H1 (cell line): ENCODE data around the gene INTS7. TPM values are rescaled to one million over a fixed set of nuclear protein-coding genes. Genes with fewer than 3 reads are reported as not detected.

Source experiments
- CTCF ChIA-PET: fragments of 300-600 bp; sonication (Branson Sonifier 250); formaldehyde crosslinking; loops from one replicate; lab custom pipeline; 2021; ENCODE audit not compliant: partially characterized antibody; lab: Charles Lee
- POLR2A ChIA-PET: fragments of 300-600 bp; sonication (Branson Sonifier 250); formaldehyde crosslinking; loops from one replicate; lab custom pipeline; 2021; ENCODE audit warnings: inconsistent platforms; ENCODE audit not compliant: partially characterized antibody; lab: Charles Lee
- DNase-seq, 2 experiments: peaks; one replicate each; pipeline versions ENCODE4 v3.0.0 to v3.0.0-alpha.2; 2010 to 2022; ENCODE audit warnings: low spot score in 2 of 2, low read depth in 1 of 2, mixed read lengths in 1 of 2
- FAIRE-seq: peaks from 2 replicates; lab custom pipeline; 2011; peaks lifted over from hg19 to GRCh38; lab: Jason Lieb, UNC
- H2AFZ ChIP-seq: 2 replicates; pipeline ENCODE4 v1.8.1; 2012; ENCODE audit warnings: low read length, inconsistent platforms
- H2AK5ac ChIP-seq: 2 replicates; pipeline ENCODE4 v1.6.1; 2013; ENCODE audit warnings: low read depth, low read length
- H2BK120ac ChIP-seq: replicated peaks from 2 replicates; pipeline ENCODE3; 2013; ENCODE audit warnings: low read depth, low read length, inconsistent platforms
- H2BK12ac ChIP-seq: 2 replicates; pipeline ENCODE4 v1.6.1; 2013; ENCODE audit warnings: low read depth, low read length
- H2BK15ac ChIP-seq: 2 replicates; pipeline ENCODE4 v1.6.1; 2013; ENCODE audit warnings: low read length
- H2BK20ac ChIP-seq: 2 replicates; pipeline ENCODE4 v1.6.1; 2013; ENCODE audit warnings: low read length
- H2BK5ac ChIP-seq: 2 replicates; pipeline ENCODE4 v1.6.1; 2013; ENCODE audit warnings: low read depth, low read length
- H3K14ac ChIP-seq: 2 replicates; pipeline ENCODE4 v1.6.1; 2013; ENCODE audit warnings: inconsistent platforms; ENCODE audit not compliant: insufficient read length
- H3K18ac ChIP-seq: 2 replicates; pipeline ENCODE4 v1.6.1; 2013; ENCODE audit warnings: low read length; ENCODE audit errors: extremely low read depth
- H3K23ac ChIP-seq: 2 replicates; pipeline ENCODE4 v1.6.1; 2013; ENCODE audit warnings: inconsistent platforms; ENCODE audit not compliant: insufficient read length
- H3K23me2 ChIP-seq: 2 replicates; pipeline ENCODE4 v1.6.1; 2013; ENCODE audit warnings: low read depth, low read length
- H3K27ac ChIP-seq: 2 replicates; pipeline ENCODE4 v1.6.1; 2011; ENCODE audit warnings: low read depth, low read length, inconsistent platforms
- H3K27me3 ChIP-seq, 4 experiments: replicated peaks in 1 of 4; 1 replicate in 1 of 4; 2 replicates in 3 of 4; pipeline versions ENCODE4 v1.6.1 to v1.8.1; 2011 to 2013; ENCODE audit warnings: low read length in 3 of 4, mild to moderate bottlenecking in 3 of 4, inconsistent platforms in 2 of 4, mixed read lengths in 2 of 4, moderate library complexity in 1 of 4; ENCODE audit not compliant: control insufficient read depth in 3 of 4, insufficient read depth in 3 of 4; ENCODE audit errors: extremely low read depth in 1 of 4
- H3K36me3 ChIP-seq, 4 experiments: 2 replicates each; pipeline versions ENCODE4 v1.6.1 to v1.8.1; 2011 to 2013; ENCODE audit warnings: mild to moderate bottlenecking in 4 of 4, low read length in 3 of 4, moderate library complexity in 2 of 4, control low read depth in 1 of 4, inconsistent platforms in 1 of 4; ENCODE audit not compliant: insufficient read depth in 4 of 4, control insufficient read depth in 2 of 4
- H3K4ac ChIP-seq: replicated peaks from 2 replicates; pipeline ENCODE3; 2013; ENCODE audit warnings: low read length, low read depth, mixed read lengths, inconsistent platforms; ENCODE audit not compliant: insufficient read length
- H3K4me1 ChIP-seq, 4 experiments: replicated peaks in 1 of 4; 1 replicate in 1 of 4; 2 replicates in 3 of 4; pipeline versions ENCODE4 v1.6.1 to v1.8.1; 2011 to 2013; ENCODE audit warnings: low read length in 3 of 4, inconsistent platforms in 2 of 4, mixed read lengths in 1 of 4; ENCODE audit not compliant: insufficient read depth in 4 of 4, control insufficient read depth in 3 of 4
- H3K4me2 ChIP-seq, 2 experiments: 2 replicates each; pipeline versions ENCODE4 v1.6.1 to v1.8.1; 2011 to 2013; ENCODE audit warnings: low read depth in 2 of 2, low read length in 2 of 2, control low read depth in 1 of 2, inconsistent platforms in 1 of 2, mild to moderate bottlenecking in 1 of 2; ENCODE audit not compliant: insufficient read depth in 1 of 2
- H3K4me3 ChIP-seq, 4 experiments: fragments of 200-600, 300-600 bp in 1 of 4; sonication (generic), shearing (Covaris generic), sonication (Bioruptor Twin) in 1 of 4; 2 replicates each; pipeline versions ENCODE4 v1.5.1 to v1.8.1; 2011 to 2016; ENCODE audit warnings: low read length in 4 of 4, low read depth in 3 of 4, control low read depth in 2 of 4, inconsistent platforms in 2 of 4, mild to moderate bottlenecking in 2 of 4, mixed read lengths in 1 of 4, moderate library complexity in 1 of 4; ENCODE audit not compliant: insufficient read depth in 2 of 4; ENCODE audit errors: extremely low read depth in 1 of 4
- H3K56ac ChIP-seq: replicated peaks from 2 replicates; pipeline ENCODE3; 2013; ENCODE audit warnings: low read depth, mild to moderate bottlenecking, mixed read lengths, low read length, inconsistent platforms; ENCODE audit not compliant: insufficient read length
- H3K79me1 ChIP-seq: 2 replicates; pipeline ENCODE4 v1.6.1; 2013; ENCODE audit warnings: low read depth, low read length, control low read depth
- H3K79me2 ChIP-seq, 2 experiments: 2 replicates each; pipeline versions ENCODE4 v1.6.1 to v1.8.1; 2012 to 2013; ENCODE audit warnings: low read length in 2 of 2, mild to moderate bottlenecking in 2 of 2, inconsistent platforms in 1 of 2; ENCODE audit not compliant: insufficient read depth in 2 of 2, control insufficient read depth in 1 of 2
- H3K9ac ChIP-seq, 4 experiments: replicated peaks in 1 of 4; 1 replicate in 1 of 4; 2 replicates in 3 of 4; pipeline versions ENCODE4 v1.6.1 to v1.8.1; 2011 to 2013; ENCODE audit warnings: low read depth in 3 of 4, low read length in 3 of 4, control low read depth in 2 of 4, mild to moderate bottlenecking in 2 of 4, moderate library complexity in 2 of 4, inconsistent platforms in 1 of 4; ENCODE audit errors: extremely low read depth in 1 of 4
- H3K9me3 ChIP-seq, 2 experiments: 2 replicates each; pipeline versions ENCODE4 v1.6.1 to v1.8.1; 2012 to 2013; ENCODE audit warnings: mild to moderate bottlenecking in 2 of 2, moderate library complexity in 2 of 2, control low read depth in 1 of 2, inconsistent platforms in 1 of 2, low read depth in 1 of 2, low read length in 1 of 2, mixed read lengths in 1 of 2; ENCODE audit not compliant: insufficient read depth in 2 of 2
- H4K20me1 ChIP-seq, 2 experiments: replicated peaks in 1 of 2; 2 replicates each; pipeline versions ENCODE3 to v1.8.1; 2011 to 2013; ENCODE audit warnings: inconsistent platforms in 2 of 2, low read length in 2 of 2, mild to moderate bottlenecking in 1 of 2; ENCODE audit not compliant: insufficient read depth in 2 of 2, control insufficient read depth in 1 of 2
- H4K5ac ChIP-seq: 2 replicates; pipeline ENCODE4 v1.6.1; 2013; ENCODE audit warnings: low read length, low read depth, mixed read lengths, inconsistent platforms; ENCODE audit not compliant: insufficient read length
- H4K8ac ChIP-seq: 2 replicates; pipeline ENCODE4 v1.8.0; 2013; ENCODE audit warnings: mild to moderate bottlenecking, moderate library complexity, low read length, inconsistent platforms; ENCODE audit not compliant: insufficient read depth; ENCODE audit errors: extremely low read depth
- H4K91ac ChIP-seq: replicated peaks from 2 replicates; pipeline ENCODE3; 2013; ENCODE audit warnings: low read length, mixed read lengths, inconsistent platforms; ENCODE audit not compliant: insufficient read length
- BCL11A ChIP-seq, 2 experiments: IDR thresholded peaks; one replicate each; pipeline ENCODE4 v1.6.1; 2011; ENCODE audit warnings: low read depth in 2 of 2, low read length in 2 of 2, mild to moderate bottlenecking in 2 of 2
- CBX8 ChIP-seq: fragments of 300-800, 300-1000 bp; sonication (generic); IDR thresholded peaks from 2 replicates; pipeline ENCODE4 v1.7.1; 2016; ENCODE audit warnings: low read depth, low read length, borderline replicate concordance
- CHD2 ChIP-seq: IDR thresholded peaks from 2 replicates; pipeline ENCODE4 v1.6.1; 2012; ENCODE audit warnings: low read length, improper control_type of control experiment
- E2F6 ChIP-seq: IDR thresholded peaks from 2 replicates; pipeline ENCODE4 v1.6.1; 2012; ENCODE audit warnings: inconsistent platforms
- NANOG ChIP-seq: IDR thresholded peaks from 2 replicates; pipeline ENCODE4 v1.6.1; 2011; ENCODE audit warnings: low read length, low read depth, mild to moderate bottlenecking, inconsistent platforms; ENCODE audit not compliant: insufficient read depth, poor library complexity, severe bottlenecking
- RAD21 ChIP-seq, 2 experiments: IDR thresholded peaks in 1 of 2; conservative IDR thresholded peaks in 1 of 2; 2 replicates each; pipeline ENCODE4 v1.6.1; 2011; ENCODE audit warnings: low read depth in 2 of 2, low read length in 2 of 2, improper control_type of control experiment in 1 of 2, inconsistent platforms in 1 of 2, mild to moderate bottlenecking in 1 of 2, moderate library complexity in 1 of 2
- SAP30 ChIP-seq: fragments of 300-600 bp; sonication (generic); IDR thresholded peaks from 2 replicates; pipeline ENCODE4 v1.7.1; 2012; ENCODE audit warnings: low read length, moderate library complexity, mild to moderate bottlenecking, inconsistent platforms; ENCODE audit not compliant: insufficient read depth, insufficient replicate concordance
- SIRT6 ChIP-seq: IDR thresholded peaks from one replicate; pipeline ENCODE4 v1.7.1; 2012; ENCODE audit warnings: low read length, inconsistent platforms
- SIX5 ChIP-seq: IDR thresholded peaks from 2 replicates; pipeline ENCODE4 v1.6.1; 2011; ENCODE audit warnings: mild to moderate bottlenecking, low read depth, low read length
- TEAD4 ChIP-seq: IDR thresholded peaks from 2 replicates; pipeline ENCODE4 v1.6.1; 2012; ENCODE audit warnings: low read depth, low read length, inconsistent platforms, mixed read lengths
- USF2 ChIP-seq: IDR thresholded peaks from 2 replicates; pipeline ENCODE4 v1.6.1; 2011; ENCODE audit warnings: low read length, improper control_type of control experiment
- ZNF274 ChIP-seq: IDR thresholded peaks from 2 replicates; pipeline ENCODE4 v1.7.0; 2012; ENCODE audit warnings: low read length, borderline replicate concordance; ENCODE audit errors: extremely low read depth
- whole genome bisulfite sequencing, 2 experiments: shearing (Covaris generic) in 1 of 2; methylation state at CpG; one replicate each; pipeline versions ENCODE4 v1.1.6 to v1.1.7; 2013 to 2015; ENCODE audit warnings: low lambda C conversion rate in 2 of 2, mixed read lengths in 2 of 2, inconsistent platforms in 1 of 2, low coverage in 1 of 2, missing lambda C conversion rate in 1 of 2; ENCODE audit not compliant: insufficient replicate concordance in 2 of 2, insufficient coverage in 1 of 2, insufficient read length in 1 of 2; ENCODE audit errors: extremely low coverage in 1 of 2, missing lambda C conversion rate in 1 of 2; 5-methylcytosine and 5-hydroxymethylcytosine counted together
- polyA plus RNA-seq, 7 experiments: library from polyadenylated mRNA; depleted of rRNA in 3 of 7; stranded (reverse) in 5 of 7; unstranded in 2 of 7; fragments of >200 nt in 5 of 7; fragments of 200-250 nt in 2 of 7; gene quantifications; 1 replicate in 5 of 7; 2 replicates in 1 of 7; 4 replicates in 1 of 7; pipeline versions ENCODE4 v1.2.1 to v1.2.3, GENCODE V29; 2011 to 2013; ENCODE audit warnings: missing spikeins in 2 of 7, mixed read lengths in 2 of 7
- total RNA-seq: library from RNA; stranded (reverse); fragmentation: NEBNext Ultra II Directional; extraction: Animal tissue kit (Norgen Biotek cat#: 25700); gene quantifications from 2 replicates; pipeline ENCODE4 v1.2.1, GENCODE V29; 2021

Gene INTS7
- total and polyA plus RNA-seq, 2 of the 8 experiments (the other 6 are each of a cell fraction or from before 2014, with no cell fraction given): 15.2 to 22.4 TPM

GRCh38 chr1:211901945-211902344 lies 133.4 kb downstream of the INTS7 start:
- H3K9me3 ChIP-seq: peaks cover 12 to 15% of the 10 kb centered on the region in 2 experiments
- WGBS, 2 experiments: 92% methylated on average over 2 of the region's 2 CpGs; no CpG with 5 or more reads in 1 of the 2 experiments
- no peak overlapping the region for H4K8ac ChIP-seq
- DNase-seq (no peak), FAIRE-seq (no peak)
- no peak overlapping the region for H3K9ac ChIP-seq
- H3K27me3 ChIP-seq: no peaks in the 10 kb centered on the region
- no peaks in the 10 kb centered on the region for H3K4me1 ChIP-seq
- no peak overlapping the region for H3K56ac ChIP-seq
- no peak overlapping the region for H2BK12ac ChIP-seq
- H3K79me2 ChIP-seq: no peaks in the 10 kb centered on the region
- H4K5ac ChIP-seq: no peak overlapping the region
- no peak overlapping the region for H2BK5ac ChIP-seq
- POLR2A ChIA-PET: interaction anchor here (1.3 kb wide), 1 partner anchor 9 kb away, joined by 4 read pairs; no protein-coding TSS in a partner anchor
- no peak overlapping the region for H4K91ac ChIP-seq
- no peaks in the 10 kb centered on the region for H3K79me1 ChIP-seq
- no peak overlapping the region for H3K4me3 ChIP-seq
- H3K4ac ChIP-seq: no peak overlapping the region
- H2BK20ac ChIP-seq: no peak overlapping the region
- no peaks in the 10 kb centered on the region for H3K23me2 ChIP-seq
- no peak overlapping the region for H2AK5ac ChIP-seq
- H2AFZ ChIP-seq: no peak overlapping the region
- H4K20me1 ChIP-seq: no peaks in the 10 kb centered on the region
- no peak overlapping the region for H3K27ac ChIP-seq
- CTCF ChIA-PET: interaction anchor here (0.8 to 2.5 kb wide), 9 partner anchors 10 to 222 kb away, joined by 3 to 9 read pairs (median 3); partner anchors contain the start of genes DTL and INTS7
- H3K23ac ChIP-seq: no peak overlapping the region
- H3K18ac ChIP-seq: no peak overlapping the region
- no peak overlapping the region for H3K14ac ChIP-seq
- H2BK120ac ChIP-seq: no peak overlapping the region
- H2BK15ac ChIP-seq: no peak overlapping the region
- H3K36me3 ChIP-seq: no peaks in the 10 kb centered on the region
- no peak overlapping the region for H3K4me2 ChIP-seq
- TF ChIP-seq USF2: no peak
- no peak for TF ChIP-seq SAP30
- no peak for TF ChIP-seq NANOG
- TF ChIP-seq TEAD4: no peak
- no peak for TF ChIP-seq RAD21 (IDR thresholded peaks at IDR 0.05 in 1 of 2, conservative IDR thresholded peaks at IDR 0.05 in 1 of 2; ENCODE audit: low read depth in 2 of 2, low read length in 2 of 2)
- no peak for TF ChIP-seq CBX8
- no peak for TF ChIP-seq BCL11A (IDR thresholded peaks at IDR 0.05; ENCODE audit: low read depth in 2 of 2, low read length in 2 of 2)
- no peak for TF ChIP-seq ZNF274
- no peak for TF ChIP-seq SIX5
- no peak for TF ChIP-seq CHD2
- TF ChIP-seq E2F6: no peak
- TF ChIP-seq SIRT6: no peak
